Effector memory CD8-positive, alpha-beta T cell (primary cell): ENCODE measurements around the gene MVB12B.

Source experiments
- ATAC-seq: fragments of 150-1000 bp; cut with Tn5 transposase; replicated peaks from 2 replicates; pipeline ENCODE4 v1.10.0; 2021; ENCODE audit warnings: mild to moderate bottlenecking, moderate library complexity
- DNase-seq, 3 experiments: peaks; one replicate each; pipeline ENCODE4 v3.0.0; 2021
- H3K27ac Mint-ChIP-seq, 2 donors: one replicate each; pipeline ENCODE4 v1.8.0; 2022; ENCODE audit warnings: mild to moderate bottlenecking in 2 of 2, mixed read lengths in 2 of 2, moderate library complexity in 2 of 2
- H3K27me3 Mint-ChIP-seq, 2 donors: one replicate each; pipeline ENCODE4 v1.8.0; 2022; ENCODE audit warnings: mixed read lengths in 2 of 2
- H3K36me3 Mint-ChIP-seq: one replicate; pipeline ENCODE4 v1.8.0; 2022; ENCODE audit warnings: mild to moderate bottlenecking, moderate library complexity, mixed read lengths; ENCODE audit not compliant: insufficient read depth
- H3K4me1 Mint-ChIP-seq, 2 donors: one replicate each; pipeline ENCODE4 v1.8.0; 2022; ENCODE audit warnings: low read depth in 2 of 2, mixed read lengths in 2 of 2
- H3K4me3 Mint-ChIP-seq, 2 donors: one replicate each; pipeline ENCODE4 v1.8.0; 2022; ENCODE audit warnings: mild to moderate bottlenecking in 2 of 2, mixed read lengths in 2 of 2, moderate library complexity in 2 of 2
- H3K9me3 Mint-ChIP-seq, 2 donors: one replicate each; pipeline ENCODE4 v1.8.0; 2022; ENCODE audit warnings: mixed read lengths in 2 of 2

MVB12B gene

DNA sequence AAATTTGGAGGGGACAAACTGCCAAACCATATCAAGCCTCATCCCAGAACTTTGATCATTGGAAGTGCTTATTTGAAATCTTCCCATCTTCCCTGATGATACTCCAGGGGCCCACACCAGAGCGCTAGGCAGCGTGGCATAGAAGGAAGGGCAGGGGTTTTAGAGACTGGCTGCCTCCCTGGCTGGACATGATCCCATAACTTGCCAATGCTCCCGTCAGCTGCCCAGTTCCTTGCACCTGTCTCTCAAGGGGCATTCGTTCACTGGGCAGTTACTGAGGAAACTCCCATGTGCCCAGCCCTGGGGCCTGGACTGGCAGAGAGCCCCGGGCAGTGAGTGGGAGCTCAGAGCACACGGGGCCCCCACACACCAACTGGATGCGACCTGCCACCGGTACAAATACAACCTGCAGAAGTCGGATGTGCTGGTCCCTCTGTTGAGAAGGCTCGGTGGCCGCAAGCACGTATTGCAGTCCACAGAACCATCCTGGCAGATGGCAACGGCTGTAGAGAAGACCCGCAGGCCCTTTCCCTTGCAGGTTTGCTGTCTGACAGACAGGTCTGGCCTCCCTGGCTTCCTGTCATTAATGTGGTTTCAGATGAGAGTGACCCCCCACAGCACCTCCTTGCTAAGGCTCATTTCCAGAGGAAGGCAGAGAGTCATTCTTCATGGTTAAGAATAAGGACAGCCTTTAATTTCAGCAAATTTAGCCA, 122.4 kb downstream of the MVB12B start:
- DNase-seq = no peak
- no peak for ATAC-seq
- Mint-ChIP-seq H3K36me3 (peaks cover 15% of the 10 kb centered on the region), H3K27ac (peak overlapping the region; percentile 53 to 75), H3K9me3 (no peaks in the 10 kb centered on the region), H3K4me1 (peaks cover 31 to 32% of the 10 kb centered on the region in 2 donors), H3K27me3 (no peaks in the 10 kb centered on the region), H3K4me3 (no peak overlapping the region)

DNA sequence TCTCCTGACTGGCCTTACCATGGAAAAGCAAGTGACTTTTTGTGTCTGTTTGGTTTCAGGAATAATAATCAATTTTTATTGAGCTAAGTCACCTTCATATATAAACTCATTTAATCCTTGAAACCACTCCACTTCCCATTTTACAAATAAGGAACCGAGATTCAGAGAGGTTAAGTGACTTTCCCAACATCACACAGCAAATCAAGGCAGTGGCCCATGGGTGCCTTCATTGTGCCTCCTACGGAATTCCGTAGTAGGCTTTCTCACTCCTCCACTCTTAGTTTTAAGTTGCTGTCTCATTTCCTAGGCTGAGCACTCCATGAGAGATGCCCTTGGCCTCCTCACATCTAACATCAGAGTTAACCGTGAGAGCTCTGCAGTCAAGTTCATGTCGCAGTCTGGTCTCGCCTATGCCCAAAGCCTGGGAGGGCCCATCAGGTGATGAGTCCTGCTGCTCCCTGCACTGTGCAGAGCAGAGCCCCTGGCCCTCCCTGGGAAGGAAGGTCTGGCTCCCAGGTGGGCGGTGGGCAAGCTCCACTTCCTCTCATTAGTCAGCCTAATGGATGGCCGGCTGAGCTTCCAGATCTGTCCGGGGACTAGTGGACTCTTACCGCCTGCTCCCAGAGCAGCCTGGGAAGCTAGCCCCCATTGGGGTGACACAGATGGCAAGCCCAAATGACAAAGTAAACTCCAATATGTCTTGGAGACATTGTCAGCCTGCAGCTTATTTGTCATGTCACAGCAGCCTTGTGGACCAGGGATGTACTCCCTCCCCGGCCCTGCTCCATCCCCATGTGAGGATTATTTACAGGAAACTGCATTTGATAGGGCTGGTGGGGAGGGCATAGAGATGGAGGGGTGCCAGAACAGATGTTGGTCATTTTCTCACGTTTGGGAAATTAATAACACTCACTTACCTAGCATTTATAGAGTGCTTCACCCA, 123.4 kb downstream of the MVB12B start:
- no peak for ATAC-seq
- Mint-ChIP-seq H3K36me3 (peaks cover 15% of the 10 kb centered on the region), H3K9me3 (no peaks in the 10 kb centered on the region), H3K27me3 (no peaks in the 10 kb centered on the region), H3K4me3 (no peak overlapping the region), H3K27ac (peak overlapping the region in 1 of 2 donors; percentile 80), H3K4me1 (peaks cover 27 to 33% of the 10 kb centered on the region in 2 donors)
- DNase-seq = no peak

DNA sequence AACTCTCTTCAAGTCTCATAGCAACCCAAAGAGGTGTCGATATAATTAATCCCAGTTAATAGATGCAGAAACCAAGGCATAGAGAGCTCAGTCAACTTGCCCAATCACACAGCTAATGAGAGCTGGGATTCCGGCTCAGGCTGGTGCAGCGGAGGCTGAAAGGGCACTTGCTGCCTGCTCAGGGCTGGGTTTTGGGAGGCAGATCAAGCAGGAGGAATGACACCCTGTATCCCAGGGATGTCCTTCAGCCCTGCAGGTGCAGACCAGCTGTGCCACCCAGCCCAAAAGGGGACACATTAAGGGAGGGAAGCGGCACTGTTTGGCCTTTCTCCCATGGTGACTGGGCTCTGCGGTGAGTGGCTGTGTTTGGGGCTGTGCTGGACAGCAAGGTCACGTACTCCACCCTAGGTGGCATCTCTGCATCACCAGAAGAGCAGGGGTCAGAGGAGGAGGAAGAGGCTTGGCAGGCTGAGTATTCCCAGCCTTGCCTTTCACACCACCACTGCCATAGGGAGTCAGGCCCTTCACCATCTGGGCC, 124.1 kb downstream of the MVB12B start:
- peaks cover 20% of the 10 kb centered on the region for H3K36me3 Mint-ChIP-seq
- ATAC-seq (no peak), DNase-seq (no peak)
- H3K4me1 Mint-ChIP-seq = peaks cover 27 to 33% of the 10 kb centered on the region in 2 donors
- H3K27me3 Mint-ChIP-seq = no peaks in the 10 kb centered on the region
- no peaks in the 10 kb centered on the region for H3K9me3 Mint-ChIP-seq
- H3K27ac Mint-ChIP-seq = peak overlapping the region; percentile 65 to 80
- no peak overlapping the region for H3K4me3 Mint-ChIP-seq

DNA sequence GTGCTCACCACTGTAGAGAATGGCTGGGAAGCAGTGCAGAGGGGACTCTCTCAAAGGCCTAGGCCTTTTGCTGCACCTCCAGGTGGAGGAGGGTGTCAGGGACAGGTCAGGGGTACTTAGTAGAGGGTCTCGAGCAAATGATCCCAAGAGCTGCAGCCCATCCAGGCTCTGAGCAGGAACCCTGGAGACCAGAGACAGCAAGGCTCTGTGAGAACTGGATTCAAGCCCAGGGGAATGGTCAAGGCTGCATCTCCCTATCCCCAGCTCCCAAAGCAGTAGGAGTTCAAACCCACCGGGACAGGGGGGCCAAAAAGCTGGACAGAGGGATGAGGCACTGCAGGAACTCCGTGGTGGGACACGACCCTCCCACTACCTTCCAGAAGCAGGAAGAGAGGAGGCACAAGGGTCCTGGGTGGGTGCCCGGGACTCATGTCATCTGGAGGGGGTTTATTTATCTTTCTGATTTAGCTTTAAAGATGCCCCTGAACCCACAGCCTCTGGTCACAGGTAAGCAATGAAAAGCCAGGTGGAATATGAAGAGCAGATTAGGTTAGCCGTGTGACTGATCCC, 124.8 kb downstream of the MVB12B start:
- Mint-ChIP-seq H3K9me3 (no peaks in the 10 kb centered on the region), H3K4me3 (no peak overlapping the region), H3K4me1 (peaks cover 27 to 33% of the 10 kb centered on the region in 2 donors), H3K36me3 (peaks cover 20% of the 10 kb centered on the region), H3K27ac (peak overlapping the region; percentile 65 to 80), H3K27me3 (no peaks in the 10 kb centered on the region)
- ATAC-seq (no peak), DNase-seq (no peak)

DNA sequence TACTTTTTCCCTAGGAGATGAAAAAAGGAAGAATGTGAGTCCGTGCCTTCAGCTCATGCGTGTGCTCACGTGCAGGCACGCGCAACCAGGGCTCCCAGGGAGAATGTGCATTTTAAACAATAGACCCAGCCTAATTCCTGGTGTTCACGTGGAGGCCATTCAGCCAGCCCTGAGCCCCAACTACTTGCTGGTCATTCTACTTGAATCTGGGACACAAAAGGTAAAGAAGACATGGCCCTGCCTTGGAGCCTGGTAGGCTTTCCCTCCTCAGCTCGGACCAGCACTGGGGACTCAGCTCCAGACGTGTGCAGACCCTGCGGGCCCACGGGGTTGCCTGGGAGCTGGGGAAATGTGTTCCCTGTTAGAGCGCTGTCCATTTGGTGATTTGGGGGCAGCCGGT, 125.5 kb downstream of the MVB12B start:
- Mint-ChIP-seq H3K9me3 (no peaks in the 10 kb centered on the region), H3K36me3 (peaks cover 23% of the 10 kb centered on the region), H3K4me3 (peak overlapping the region in 1 of 2 donors; percentile 15), H3K27me3 (no peaks in the 10 kb centered on the region), H3K4me1 (peaks cover 27 to 33% of the 10 kb centered on the region in 2 donors), H3K27ac (peak overlapping the region; percentile 80 to 85)
- ATAC-seq (no peak), DNase-seq (no peak)

- ATAC-seq = peak; percentile 73
- no peak for DNase-seq
- Mint-ChIP-seq H3K27ac (peak overlapping the region; percentile 80 to 85), H3K4me3 (no peak overlapping the region), H3K9me3 (no peaks in the 10 kb centered on the region), H3K4me1 (peaks cover 23 to 27% of the 10 kb centered on the region in 2 donors), H3K36me3 (peaks cover 19% of the 10 kb centered on the region), H3K27me3 (no peaks in the 10 kb centered on the region)
Observed at GRCh38 chr9:126453156-126453963, 126.7 kb downstream of the MVB12B start.

- ATAC-seq (no peak), DNase-seq (no peak)
- Mint-ChIP-seq H3K27me3 (no peaks in the 10 kb centered on the region), H3K4me1 (peaks cover 21 to 27% of the 10 kb centered on the region in 2 donors), H3K9me3 (no peaks in the 10 kb centered on the region), H3K27ac (peak overlapping the region in 1 of 2 donors; percentile 35), H3K4me3 (no peak overlapping the region), H3K36me3 (peaks cover 18% of the 10 kb centered on the region)
Observed at GRCh38 chr9:126454215-126454614, 127.6 kb downstream of the MVB12B start.

DNA sequence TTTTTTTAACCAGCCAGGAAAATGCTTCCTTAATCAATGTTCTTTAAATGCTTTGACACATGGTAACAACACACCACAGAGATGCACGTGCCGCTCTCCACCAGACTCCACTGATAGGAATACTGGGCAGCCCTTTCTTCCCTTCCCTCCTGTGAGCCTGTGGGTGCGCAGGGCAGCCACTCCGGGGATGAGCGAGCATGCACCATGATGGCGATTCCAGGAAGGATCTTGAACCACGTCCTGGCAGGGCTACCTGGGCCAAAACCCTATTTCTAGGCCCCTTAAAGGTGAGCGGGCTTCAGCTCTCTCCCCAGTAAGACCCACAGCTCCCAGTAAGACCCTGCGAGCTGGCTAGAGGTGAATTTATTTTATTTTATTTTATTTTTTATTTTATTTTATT, 128.2 kb downstream of the MVB12B start:
- ATAC-seq = no peak
- no peak overlapping the region for H3K4me3 Mint-ChIP-seq
- H3K27ac Mint-ChIP-seq = peak overlapping the region in 1 of 2 donors; percentile 35
- H3K27me3 Mint-ChIP-seq = no peaks in the 10 kb centered on the region
- H3K9me3 Mint-ChIP-seq = no peaks in the 10 kb centered on the region
- H3K36me3 Mint-ChIP-seq = peaks cover 18% of the 10 kb centered on the region
- DNase-seq = no peak
- H3K4me1 Mint-ChIP-seq = peaks cover 21 to 27% of the 10 kb centered on the region in 2 donors

- Mint-ChIP-seq H3K27ac (peak overlapping the region in 1 of 2 donors; percentile 57), H3K27me3 (no peaks in the 10 kb centered on the region), H3K4me1 (peaks cover 17 to 21% of the 10 kb centered on the region in 2 donors), H3K4me3 (no peak overlapping the region), H3K9me3 (no peaks in the 10 kb centered on the region), H3K36me3 (peaks cover 25% of the 10 kb centered on the region)
- DNase-seq = no peak
- no peak for ATAC-seq
Observed at GRCh38 chr9:126456441-126457174, 130.0 kb downstream of the MVB12B start.

DNA sequence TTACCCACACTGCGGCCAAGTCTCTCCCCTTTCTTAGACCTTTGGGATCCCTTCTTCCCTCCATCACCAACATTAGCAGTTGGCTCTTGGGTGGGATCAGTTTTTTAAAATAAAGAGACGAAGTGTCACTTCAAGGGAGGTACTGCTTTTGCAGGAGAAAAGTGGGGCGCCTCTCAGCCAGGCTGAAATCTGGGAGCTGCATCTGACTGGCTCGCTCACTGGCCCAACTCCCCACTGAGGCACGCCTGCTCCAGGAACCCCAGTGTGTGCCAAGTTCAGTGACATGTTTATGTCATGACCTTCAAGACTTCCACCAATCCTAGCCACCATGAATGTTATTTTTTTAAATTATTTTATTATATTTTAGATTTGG, 130.5 kb downstream of the MVB12B start:
- Mint-ChIP-seq H3K4me1 (peaks cover 12 to 17% of the 10 kb centered on the region in 2 donors), H3K4me3 (no peak overlapping the region), H3K27ac (peak overlapping the region in 1 of 2 donors; percentile 57), H3K27me3 (no peaks in the 10 kb centered on the region), H3K9me3 (no peaks in the 10 kb centered on the region), H3K36me3 (peaks cover 24% of the 10 kb centered on the region)
- ATAC-seq (no peak), DNase-seq (no peak)

- H3K36me3 Mint-ChIP-seq = peaks cover 20% of the 10 kb centered on the region
- no peaks in the 10 kb centered on the region for H3K9me3 Mint-ChIP-seq
- H3K27ac Mint-ChIP-seq = peak overlapping the region in 1 of 2 donors; percentile 60
- H3K4me3 Mint-ChIP-seq = no peak overlapping the region
- no peak for DNase-seq
- no peak for ATAC-seq
- H3K4me1 Mint-ChIP-seq = peaks cover 5 to 12% of the 10 kb centered on the region in 2 donors
- H3K27me3 Mint-ChIP-seq = no peaks in the 10 kb centered on the region
Observed at GRCh38 chr9:126457890-126458289, 131.3 kb downstream of the MVB12B start.

- H3K27ac Mint-ChIP-seq = peak overlapping the region in 1 of 2 donors; percentile 62
- H3K36me3 Mint-ChIP-seq = peaks cover 17% of the 10 kb centered on the region
- peaks cover 3 to 9% of the 10 kb centered on the region in 2 donors for H3K4me1 Mint-ChIP-seq
- ATAC-seq = no peak
- H3K9me3 Mint-ChIP-seq = no peaks in the 10 kb centered on the region
- DNase-seq = no peak
- H3K27me3 Mint-ChIP-seq = no peaks in the 10 kb centered on the region
- no peak overlapping the region for H3K4me3 Mint-ChIP-seq
Observed at GRCh38 chr9:126459126-126459525, 132.5 kb downstream of the MVB12B start.
